HCT116 (cell line): ENCODE data around the gene IRF4. TPM values are rescaled to one million over a fixed set of nuclear protein-coding genes. Genes with fewer than 3 reads are reported as not detected.

Experiments used
- ATAC-seq: fragments of 200-7000 bp; cut with Tn5 transposase; 2 replicates; pipeline ENCODE4 v1.9.1; 2020; ENCODE audit warnings: mild to moderate bottlenecking, moderate library complexity
- BruUV-seq: library from RNA; stranded (reverse); fragments of 400-500 nt; replicated peaks from 2 replicates; lab custom pipeline; 2021; lab: Mats Ljungman, UMichigan
- CTCF ChIA-PET: fragments of 300-600 bp; sonication (Branson Sonifier 250); formaldehyde crosslinking; loops from one replicate; lab custom pipeline; 2021; ENCODE audit warnings: antibody characterized with exemption; lab: Charles Lee
- POLR2A ChIA-PET: fragments of 300-600, 350-600 bp; sonication (Branson Sonifier 250); formaldehyde crosslinking; loops from one replicate; lab custom pipeline; 2021; ENCODE audit warnings: antibody characterized with exemption; lab: Charles Lee
- RAD21 ChIA-PET, 2 experiments: fragments of 300-600 bp; sonication (Branson Sonifier 250); formaldehyde crosslinking; loops; one replicate each; lab custom pipeline; 2023; ENCODE audit warnings: low total read pairs in 2 of 2; ENCODE audit not compliant: uncharacterized antibody in 2 of 2, unreplicated experiment in 2 of 2, low non-redundant PET in 1 of 2; lab: Charles Lee
- DNase-seq: peaks from one replicate; pipeline ENCODE4 v3.0.0-alpha.2; 2010; ENCODE audit warnings: low read depth, low spot score
- H2AFZ ChIP-seq: fragments of 200-600 bp; shearing (Covaris generic), sonication (generic); 2 replicates; pipeline ENCODE4 v1.6.1; 2017; ENCODE audit warnings: low read depth, mixed run types, mixed read lengths, antibody characterized with exemption, low read length; ENCODE audit not compliant: poor library complexity, severe bottlenecking
- H3K27ac ChIP-seq: 2 replicates; pipeline ENCODE4 v1.5.1; 2012; ENCODE audit warnings: low read depth, low read length
- H3K27me3 ChIP-seq: fragments of 200-600 bp; sonication (generic); 2 replicates; pipeline ENCODE4 v1.6.1; 2016; ENCODE audit warnings: mixed run types, low read length, mixed read lengths; ENCODE audit not compliant: insufficient read depth
- H3K36me3 ChIP-seq, 2 experiments: fragments of 200-500 bp in 1 of 2; fragments of 200-600 bp in 1 of 2; sonication (Bioruptor generic) in 1 of 2; sonication (generic) in 1 of 2; 2 replicates each; pipeline versions ENCODE4 v1.5.1 to v1.6.1; 2014 to 2016; ENCODE audit warnings: low read length in 2 of 2, inconsistent platforms in 1 of 2, mixed read lengths in 1 of 2, mixed run types in 1 of 2; ENCODE audit not compliant: insufficient read depth in 2 of 2, control insufficient read depth in 1 of 2
- H3K4me1 ChIP-seq, 2 experiments: fragments of 200-600 bp in 1 of 2; sonication (generic) in 1 of 2; 2 replicates each; pipeline versions ENCODE4 v1.5.1 to v1.6.1; 2012 to 2017; ENCODE audit warnings: low read length in 2 of 2, inconsistent platforms in 1 of 2, mild to moderate bottlenecking in 1 of 2, mixed read lengths in 1 of 2, mixed run types in 1 of 2, moderate library complexity in 1 of 2; ENCODE audit not compliant: insufficient read depth in 2 of 2, control insufficient read depth in 1 of 2
- H3K4me2 ChIP-seq: fragments of 200-600 bp; sonication (generic); 2 replicates; pipeline ENCODE4 v1.6.1; 2017; ENCODE audit warnings: mixed run types, low read length, mixed read lengths
- H3K4me3 ChIP-seq, 2 experiments: fragments of 200-600 bp in 1 of 2; sonication (generic) in 1 of 2; replicated peaks in 1 of 2; 2 replicates each; pipeline ENCODE4 v1.5.1; 2011 to 2016; ENCODE audit warnings: low read length in 2 of 2, control low read depth in 1 of 2, low read depth in 1 of 2, mild to moderate bottlenecking in 1 of 2, mixed read lengths in 1 of 2, mixed run types in 1 of 2
- H3K79me2 ChIP-seq: fragments of 200-600 bp; sonication (generic); 2 replicates; pipeline ENCODE4 v1.6.1; 2017; ENCODE audit warnings: mild to moderate bottlenecking, mixed run types, low read length, moderate library complexity, mixed read lengths; ENCODE audit not compliant: insufficient read depth
- H3K9ac ChIP-seq: fragments of 200-600 bp; sonication (generic); 2 replicates; pipeline ENCODE4 v1.6.1; 2016; ENCODE audit warnings: low read length, mixed read lengths
- H3K9me2 ChIP-seq: fragments of 200-600 bp; sonication (generic), shearing (Covaris generic); 2 replicates; pipeline ENCODE4 v1.6.1; 2017; ENCODE audit warnings: mixed run types, mild to moderate bottlenecking, moderate library complexity; ENCODE audit not compliant: insufficient read depth
- H3K9me3 ChIP-seq, 2 experiments: fragments of 200-500 bp in 1 of 2; fragments of 200-600 bp in 1 of 2; sonication (Bioruptor generic) in 1 of 2; sonication (generic) in 1 of 2; 2 replicates each; pipeline ENCODE4 v1.6.1; 2014 to 2017; ENCODE audit warnings: low read length in 2 of 2, mixed read lengths in 2 of 2, inconsistent platforms in 1 of 2, low read depth in 1 of 2, mild to moderate bottlenecking in 1 of 2, mixed run types in 1 of 2, moderate library complexity in 1 of 2; ENCODE audit not compliant: control insufficient read depth in 1 of 2, insufficient read depth in 1 of 2
- H4K20me1 ChIP-seq: fragments of 200-600 bp; sonication (generic), shearing (Covaris generic); 2 replicates; pipeline ENCODE4 v1.6.1; 2017; ENCODE audit warnings: mixed run types, mild to moderate bottlenecking, moderate library complexity; ENCODE audit not compliant: insufficient read depth
- CEBPB ChIP-seq: IDR thresholded peaks from 2 replicates; pipeline ENCODE4 v1.6.1; 2012; ENCODE audit warnings: low read depth
- CTCF ChIP-seq, 3 experiments: fragments of 200-600 bp in 1 of 3; sonication (generic) in 1 of 3; IDR thresholded peaks in 2 of 3; conservative IDR thresholded peaks in 1 of 3; 2 replicates each; pipeline ENCODE4 v1.5.1; 2012 to 2017; ENCODE audit warnings: low read depth in 2 of 3, low read length in 2 of 3, antibody characterized with exemption in 1 of 3, borderline replicate concordance in 1 of 3, control low read depth in 1 of 3, mild to moderate bottlenecking in 1 of 3, mixed read lengths in 1 of 3, mixed run types in 1 of 3, moderate library complexity in 1 of 3; ENCODE audit not compliant: insufficient read depth in 1 of 3
- ELF1 ChIP-seq: IDR thresholded peaks from 2 replicates; pipeline ENCODE4 v1.6.1; 2012; ENCODE audit warnings: low read depth, borderline replicate concordance
- EZH2phosphoT487 ChIP-seq: fragments of 200-600 bp; IDR thresholded peaks from 2 replicates; pipeline ENCODE4 v1.6.1; 2018; ENCODE audit warnings: antibody characterized with exemption, borderline replicate concordance
- FOSL1 ChIP-seq: IDR thresholded peaks from 2 replicates; pipeline ENCODE4 v1.6.1; 2012; ENCODE audit warnings: low read depth
- POLR2A ChIP-seq: IDR thresholded peaks from 2 replicates; pipeline ENCODE4 v1.7.0; 2011; ENCODE audit warnings: borderline replicate concordance; ENCODE audit not compliant: insufficient read depth, insufficient read length; ENCODE audit errors: extremely low read depth
- POLR2AphosphoS5 ChIP-seq: IDR thresholded peaks from 2 replicates; pipeline ENCODE4 v1.6.1; 2011; ENCODE audit warnings: mild to moderate bottlenecking, low read depth, low read length, moderate library complexity
- RAD21 ChIP-seq: IDR thresholded peaks from 2 replicates; pipeline ENCODE4 v1.6.1; 2012; ENCODE audit warnings: low read depth, mild to moderate bottlenecking
- SIN3A ChIP-seq: IDR thresholded peaks from 2 replicates; pipeline ENCODE4 v1.6.1; 2012; ENCODE audit warnings: low read depth
- SP1 ChIP-seq: IDR thresholded peaks from 2 replicates; pipeline ENCODE4 v1.6.1; 2012; ENCODE audit warnings: low read depth
- TCF7L2 ChIP-seq: IDR thresholded peaks from 2 replicates; pipeline ENCODE4 v1.7.0; 2011; ENCODE audit warnings: borderline replicate concordance, inconsistent platforms; ENCODE audit not compliant: insufficient read depth, insufficient read length; ENCODE audit errors: extremely low read depth
- YY1 ChIP-seq: IDR thresholded peaks from 2 replicates; pipeline ENCODE4 v1.6.1; 2011; ENCODE audit warnings: low read length, low read depth, moderate library complexity, mild to moderate bottlenecking; ENCODE audit not compliant: insufficient replicate concordance; ENCODE audit errors: extremely low read depth
- ZNF274 ChIP-seq: fragments of 200-500 bp; sonication (Bioruptor generic); IDR thresholded peaks from 2 replicates; pipeline ENCODE4 v1.6.1; 2014; ENCODE audit warnings: mild to moderate bottlenecking, low read depth, low read length, inconsistent platforms
- intact Hi-C: fragments of 100-400 bp; cut with micrococcal nuclease; formaldehyde crosslinking; loops from 2 replicates; pipeline ENCODE4 v1.10.0; 2022
- total RNA-seq: library from RNA; stranded (reverse); gene quantifications from one replicate; pipeline ENCODE4 v1.2.1, GENCODE V29; 2021; ENCODE audit not compliant: unreplicated experiment
- TF ChIP-seq, protein P1 (sequence below): IDR thresholded peaks from 2 replicates; pipeline ENCODE4 v1.6.1; 2012

Gene IRF4
- total RNA-seq, 1 experiment from 2014 or later: 1.2 TPM

DNA sequence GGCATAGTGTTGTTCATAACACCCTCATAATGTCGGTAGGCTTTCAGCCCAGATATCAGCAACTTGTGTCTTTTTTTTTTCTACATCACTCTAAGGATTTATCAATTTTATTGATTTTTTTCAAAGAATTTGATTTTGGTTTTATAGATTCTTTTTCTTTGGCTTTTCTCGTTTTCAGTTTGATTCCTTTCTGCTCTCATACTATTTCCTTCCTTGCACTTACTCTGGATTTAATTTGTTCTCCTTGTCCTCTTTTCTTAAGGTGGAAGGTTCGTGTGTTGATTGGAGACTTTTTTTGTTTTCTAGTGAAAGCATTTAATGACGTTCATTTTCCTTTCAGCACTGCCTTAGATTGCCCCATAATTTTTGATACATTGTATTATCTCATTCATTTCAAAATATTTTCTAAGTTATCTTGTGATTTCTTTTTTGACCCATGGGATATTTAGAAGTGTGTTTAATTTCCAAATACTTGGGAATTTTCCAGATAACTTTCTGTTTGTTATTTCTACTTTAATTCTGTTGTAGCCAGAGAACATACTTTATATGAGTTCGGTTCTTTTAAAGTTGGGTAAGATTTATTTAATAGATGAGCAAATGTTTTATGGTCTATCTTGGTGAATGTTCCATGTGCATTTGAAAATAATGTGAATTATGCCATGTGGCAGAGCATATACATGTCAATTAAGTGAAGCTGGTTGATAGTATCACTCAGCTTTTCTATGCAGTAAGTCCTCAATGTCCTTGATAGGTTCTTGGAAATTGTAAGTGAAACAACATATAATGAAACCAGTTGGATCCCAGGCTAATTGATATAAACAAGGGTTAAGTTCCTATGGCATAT is 62.8 kb downstream of the IRF4 start (continued):
- TF ChIP-seq, protein P1, sequence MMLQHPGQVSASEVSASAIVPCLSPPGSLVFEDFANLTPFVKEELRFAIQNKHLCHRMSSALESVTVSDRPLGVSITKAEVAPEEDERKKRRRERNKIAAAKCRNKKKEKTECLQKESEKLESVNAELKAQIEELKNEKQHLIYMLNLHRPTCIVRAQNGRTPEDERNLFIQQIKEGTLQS: no peak
- TF ChIP-seq FOSL1 (no peak), ZNF274 (no peak), SP1 (no peak)

DNA sequence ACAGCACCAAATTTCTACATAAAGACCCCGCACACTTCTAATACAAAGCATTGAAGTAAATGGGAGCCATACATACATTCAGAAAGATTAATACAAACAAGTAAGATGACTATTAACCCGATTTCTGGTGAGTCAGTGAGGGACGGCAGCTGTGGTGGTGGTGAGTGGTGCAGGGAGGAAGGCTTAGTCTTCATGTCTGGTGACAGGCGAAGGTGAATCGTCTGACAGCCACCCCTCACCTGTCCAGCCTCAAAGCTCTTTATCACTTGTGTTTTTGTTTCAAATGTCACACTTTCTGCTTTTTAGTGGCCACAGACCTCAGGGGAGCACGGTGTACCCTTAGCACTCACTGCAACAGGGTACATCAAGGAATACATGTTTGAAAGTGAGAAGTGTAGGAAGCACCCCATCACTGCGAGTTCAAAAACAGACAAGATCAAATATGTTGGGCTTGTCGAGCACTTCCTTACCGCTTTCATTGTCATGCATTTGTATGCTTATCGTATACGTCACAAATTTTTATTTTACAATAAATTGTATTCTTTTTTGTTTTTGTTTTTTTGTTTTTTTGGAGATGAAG is 63.5 kb downstream of the IRF4 start:
- Histone ChIP-seq H3K9me2 (no peaks in the 10 kb centered on the region), H3K9ac (no peak overlapping the region), H3K4me2 (no peak overlapping the region), H3K27me3 (0 out of 2 replicates have a peak, but pooled peaks cover 5% of the 10 kb centered on the region), H3K36me3 (no peaks in the 10 kb centered on the region), H4K20me1 (no peaks in the 10 kb centered on the region), H3K9me3 (no peaks in the 10 kb centered on the region), H3K4me3 (no peak overlapping the region), H3K79me2 (no peaks in the 10 kb centered on the region), H3K27ac (no peak overlapping the region), H2AFZ (no peak overlapping the region), H3K4me1 (no peaks in the 10 kb centered on the region)
- no peak for ATAC-seq
- CTCF ChIA-PET: no interaction called here
- intact Hi-C loops: no loop called here
- DNase-seq: no peak
- BruUV-seq: no TSS peak
- no peak for TF ChIP-seq ZNF274
- TF ChIP-seq CTCF (IDR thresholded peaks at IDR 0.05 in 2 of 3, conservative IDR thresholded peaks at IDR 0.05 in 1 of 3; ENCODE audit: borderline replicate concordance in 1 of 3, insufficient read depth in 1 of 3, low read depth in 2 of 3, low read length in 2 of 3): no peak
- TF ChIP-seq ELF1: no peak
- no peak for TF ChIP-seq SP1
- TF ChIP-seq, protein P1: no peak
- TF ChIP-seq CEBPB: no peak
- no peak for TF ChIP-seq FOSL1
- TF ChIP-seq YY1: no peak
- TF ChIP-seq POLR2AphosphoS5: no peak
- no peak for TF ChIP-seq SIN3A
- TF ChIP-seq EZH2phosphoT487: no peak
- TF ChIP-seq RAD21: no peak
- TF ChIP-seq TCF7L2: no peak
- no peak for TF ChIP-seq POLR2A
- RAD21 ChIA-PET: no interaction called here
- POLR2A ChIA-PET: no interaction called here
